Liver (tissue), 9 donors: ENCODE results near the gene EGFR. TPM values are rescaled to one million over a fixed set of nuclear protein-coding genes. Genes with fewer than 3 reads are reported as not detected.

Source experiments
- DNase-seq: peaks from one replicate; pipeline ENCODE4 v3.0.0-alpha.2; 2017; ENCODE audit warnings: low spot score
- H3K27ac ChIP-seq, 2 donors: one replicate each; pipeline ENCODE4 v1.7.0; 2013; ENCODE audit warnings: inconsistent platforms in 2 of 2, low read length in 2 of 2, control low read depth in 1 of 2, low read depth in 1 of 2, mild to moderate bottlenecking in 1 of 2
- H3K27me3 ChIP-seq, 4 donors: one replicate each; pipeline versions ENCODE4 v1.6.1 to v1.7.0; 2013; ENCODE audit warnings: low read length in 3 of 4, inconsistent platforms in 1 of 4, mild to moderate bottlenecking in 1 of 4, moderate library complexity in 1 of 4; ENCODE audit not compliant: control insufficient read depth in 4 of 4, insufficient read depth in 4 of 4
- H3K36me3 ChIP-seq, 4 donors: one replicate each; pipeline versions ENCODE4 v1.6.1 to v1.7.0; 2013; ENCODE audit warnings: low read length in 3 of 4, mild to moderate bottlenecking in 3 of 4, low read depth in 1 of 4, moderate library complexity in 1 of 4; ENCODE audit not compliant: control insufficient read depth in 4 of 4, insufficient read depth in 3 of 4
- H3K4me1 ChIP-seq, 4 donors: one replicate each; pipeline versions ENCODE4 v1.6.1 to v1.7.0; 2013; ENCODE audit warnings: low read length in 3 of 4, mild to moderate bottlenecking in 3 of 4, moderate library complexity in 1 of 4; ENCODE audit not compliant: control insufficient read depth in 4 of 4, insufficient read depth in 4 of 4
- H3K4me3 ChIP-seq, 3 donors: one replicate each; pipeline versions ENCODE4 v1.6.1 to v1.7.0; 2013; ENCODE audit warnings: low read length in 3 of 3, control low read depth in 1 of 3, low read depth in 1 of 3, mild to moderate bottlenecking in 1 of 3
- H3K9ac ChIP-seq, 2 donors: one replicate each; pipeline ENCODE4 v1.7.0; 2013; ENCODE audit warnings: low read length in 2 of 2, mild to moderate bottlenecking in 2 of 2, moderate library complexity in 2 of 2, control low read depth in 1 of 2, low read depth in 1 of 2
- H3K9me3 ChIP-seq, 4 donors: one replicate each; pipeline versions ENCODE4 v1.6.1 to v1.7.0; 2013; ENCODE audit warnings: low read length in 3 of 4; ENCODE audit not compliant: control insufficient read depth in 4 of 4
- EGR1 ChIP-seq, 2 donors: IDR thresholded peaks; 2 replicates each; pipeline ENCODE4 v1.6.1; 2016 to 2018; ENCODE audit warnings: antibody characterized with exemption in 2 of 2, low read depth in 2 of 2
- FOXA2 ChIP-seq: IDR thresholded peaks from 2 replicates; pipeline ENCODE4 v1.6.1; 2016; ENCODE audit warnings: antibody characterized with exemption
- GABPA ChIP-seq, 2 donors: IDR thresholded peaks in 1 of 2; conservative IDR thresholded peaks in 1 of 2; 2 replicates each; pipeline ENCODE4 v1.6.1; 2016; ENCODE audit warnings: antibody characterized with exemption in 2 of 2, mild to moderate bottlenecking in 1 of 2, moderate library complexity in 1 of 2
- NR2F2 ChIP-seq: IDR thresholded peaks from 2 replicates; pipeline ENCODE4 v1.6.1; 2016; ENCODE audit warnings: antibody characterized with exemption
- RAD21 ChIP-seq, 2 donors: IDR thresholded peaks; 2 replicates each; pipeline ENCODE4 v1.6.1; 2016; ENCODE audit warnings: antibody characterized with exemption in 2 of 2, mild to moderate bottlenecking in 2 of 2
- RXRA ChIP-seq, 2 donors: IDR thresholded peaks; 2 replicates each; pipeline ENCODE4 v1.6.1; 2017 to 2018; ENCODE audit warnings: antibody characterized with exemption in 2 of 2, mild to moderate bottlenecking in 1 of 2
- SP1 ChIP-seq: IDR thresholded peaks from 2 replicates; pipeline ENCODE4 v1.6.1; 2018; ENCODE audit warnings: antibody characterized with exemption, mild to moderate bottlenecking
- TAF1 ChIP-seq: conservative IDR thresholded peaks from 2 replicates; pipeline ENCODE4 v1.6.1; 2016; ENCODE audit warnings: antibody characterized with exemption, mild to moderate bottlenecking
- YY1 ChIP-seq: IDR thresholded peaks from 2 replicates; pipeline ENCODE4 v1.6.1; 2016; ENCODE audit warnings: antibody characterized with exemption, mild to moderate bottlenecking
- WGBS: extraction: QIAGEN DNeasy Blood & Tissue Kit; methylation state at CpG from one replicate; pipeline ENCODE4 v1.1.7; 2013; 5-methylcytosine and 5-hydroxymethylcytosine counted together
- polyA plus RNA-seq, 2 donors: library from polyadenylated mRNA; stranded (reverse) in 1 of 2; unstranded in 1 of 2; fragments of 200-250 nt in 1 of 2; fragments of >200 nt in 1 of 2; fragmentation: Nextera tagmentation in 1 of 2; extraction: Ambion mirVana in 1 of 2; gene quantifications; one replicate each; pipeline versions ENCODE4 v1.2.1 to v1.2.3, GENCODE V29; 2013 to 2015
- total RNA-seq, 2 donors: library from RNA; depleted of rRNA; stranded (reverse); fragments of >200 nt; gene quantifications; one replicate each; pipeline ENCODE4 v1.2.3, GENCODE V29; 2014
- TF ChIP-seq, protein P1 (sequence below): IDR thresholded peaks from 2 replicates; pipeline ENCODE4 v1.6.1; 2016; ENCODE audit warnings: antibody characterized with exemption
- TF ChIP-seq, protein P2 (sequence below): IDR thresholded peaks from 2 replicates; pipeline ENCODE4 v1.6.1; 2016; ENCODE audit warnings: antibody characterized with exemption
- donor health status: healthy.
- donor health status: healthy.
- donor health status: healthy.
- donor health status: healthy.
- donor health status: healthy.

EGFR gene
- total and polyA plus RNA-seq, 4 donors, result 22.6 to 37.0 (median 27.7) TPM

DNA sequence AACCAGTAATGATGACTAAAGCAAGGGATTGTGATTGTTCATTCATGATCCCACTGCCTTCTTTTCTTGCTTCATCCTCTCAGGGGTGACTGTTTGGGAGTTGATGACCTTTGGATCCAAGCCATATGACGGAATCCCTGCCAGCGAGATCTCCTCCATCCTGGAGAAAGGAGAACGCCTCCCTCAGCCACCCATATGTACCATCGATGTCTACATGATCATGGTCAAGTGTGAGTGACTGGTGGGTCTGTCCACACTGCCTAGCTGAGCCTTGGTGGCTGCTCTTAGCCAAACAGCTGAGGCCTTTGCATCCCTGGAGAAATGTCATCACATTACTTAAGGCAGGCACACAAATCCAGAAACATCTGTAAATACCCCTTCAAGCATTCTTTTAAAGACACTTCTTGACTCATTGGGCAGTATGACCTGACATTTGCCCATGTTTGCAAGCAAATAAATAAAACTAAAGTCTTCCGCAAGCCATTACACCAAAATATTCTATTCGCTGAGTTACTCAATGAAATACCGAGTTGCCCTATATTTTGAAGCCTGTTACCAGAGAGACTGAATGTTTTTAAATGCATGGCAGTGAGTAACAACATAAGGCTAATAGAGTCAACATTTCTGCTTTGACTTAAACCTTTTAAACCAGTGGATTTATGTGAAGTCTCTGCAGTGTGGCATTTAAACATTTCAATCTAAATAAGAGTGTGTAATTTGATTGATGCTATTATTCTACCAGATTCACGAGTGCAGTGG, 180.0 kb downstream of the EGFR start:
- H3K4me1 ChIP-seq, result no peaks in the 10 kb centered on the region
- TF ChIP-seq, protein P1, sequence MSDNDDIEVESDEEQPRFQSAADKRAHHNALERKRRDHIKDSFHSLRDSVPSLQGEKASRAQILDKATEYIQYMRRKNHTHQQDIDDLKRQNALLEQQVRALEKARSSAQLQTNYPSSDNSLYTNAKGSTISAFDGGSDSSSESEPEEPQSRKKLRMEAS, result no peak
- TF ChIP-seq SP1 (no peak), RAD21 (IDR thresholded peaks at IDR 0.05) (no peak), GABPA (IDR thresholded peaks at IDR 0.05 in 1 of 2, conservative IDR thresholded peaks at IDR 0.05 in 1 of 2) (no peak), YY1 (no peak)
- no peak overlapping the region for H3K27ac ChIP-seq
- no peak overlapping the region for H3K9ac ChIP-seq
- WGBS, result 87% methylated on average over 8 of the region's 8 CpGs
- H3K36me3 ChIP-seq, result peaks cover 18 to 59% (median 51%) of the 10 kb centered on the region in 4 donors
- DNase-seq, result peak; percentile 21
- H3K4me3 ChIP-seq, result no peak overlapping the region
- H3K27me3 ChIP-seq, result no peaks in the 10 kb centered on the region
- H3K9me3 ChIP-seq, result no peaks in the 10 kb centered on the region

DNA sequence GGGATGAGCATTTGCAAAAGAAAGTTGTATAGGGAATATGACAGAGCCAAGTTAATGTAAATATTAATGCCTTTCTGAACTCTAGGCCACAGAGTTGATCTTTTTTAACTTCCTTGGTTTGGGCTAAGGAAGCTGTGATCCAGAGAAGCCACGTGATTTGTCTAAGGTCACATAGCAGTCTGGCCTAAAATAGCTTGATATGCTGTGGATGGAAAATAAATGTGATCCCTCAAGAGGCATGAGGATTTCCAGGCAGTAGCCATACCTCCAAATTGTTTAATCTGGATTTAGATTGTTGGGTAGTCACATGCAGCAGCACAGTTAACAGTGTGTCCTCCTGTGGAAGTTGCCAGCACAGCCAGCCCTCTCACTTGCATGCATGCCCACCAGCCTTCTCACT, 180.6 kb downstream of the EGFR start:
- TF ChIP-seq SP1 (no peak), TAF1 (no peak), RAD21 (IDR thresholded peaks at IDR 0.05) (no peak), FOXA2 (no peak), GABPA (IDR thresholded peaks at IDR 0.05 in 1 of 2, conservative IDR thresholded peaks at IDR 0.05 in 1 of 2) (no peak)
- TF ChIP-seq, protein P2, sequence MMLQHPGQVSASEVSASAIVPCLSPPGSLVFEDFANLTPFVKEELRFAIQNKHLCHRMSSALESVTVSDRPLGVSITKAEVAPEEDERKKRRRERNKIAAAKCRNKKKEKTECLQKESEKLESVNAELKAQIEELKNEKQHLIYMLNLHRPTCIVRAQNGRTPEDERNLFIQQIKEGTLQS, result no peak
- H3K4me1 ChIP-seq, result no peaks in the 10 kb centered on the region
- no peak for DNase-seq
- no peak overlapping the region for H3K4me3 ChIP-seq
- H3K36me3 ChIP-seq, result peaks cover 18 to 59% (median 56%) of the 10 kb centered on the region in 4 donors
- H3K9ac ChIP-seq, result no peak overlapping the region
- WGBS, result 76% methylated on average over 1 of the region's 1 CpG
- no peaks in the 10 kb centered on the region for H3K27me3 ChIP-seq
- H3K27ac ChIP-seq, result no peak overlapping the region
- H3K9me3 ChIP-seq, result no peaks in the 10 kb centered on the region

DNA sequence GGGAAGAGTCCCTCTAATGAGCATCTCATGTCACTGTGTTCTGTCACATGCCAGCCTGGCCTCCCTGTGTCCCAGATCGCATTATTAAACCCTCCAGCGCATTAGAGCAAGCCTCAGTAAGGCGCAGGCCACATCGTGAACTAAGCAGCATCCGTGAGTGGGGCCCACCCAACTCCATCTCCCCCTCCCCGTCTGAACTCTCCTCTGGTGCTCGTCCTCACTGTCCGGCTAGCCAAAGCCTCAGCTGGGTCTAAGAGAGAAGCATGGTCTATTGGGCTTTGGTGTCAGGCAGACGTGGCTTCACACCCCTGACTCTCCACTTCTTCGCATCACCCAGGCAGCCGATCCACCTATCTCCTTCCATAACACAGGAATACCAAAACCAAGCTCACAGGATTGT, 181.6 kb downstream of the EGFR start:
- no peak for TF ChIP-seq SP1
- no peak for TF ChIP-seq FOXA2
- no peak for TF ChIP-seq NR2F2
- TF ChIP-seq RXRA (IDR thresholded peaks at IDR 0.05), result no peak
- TF ChIP-seq EGR1 (IDR thresholded peaks at IDR 0.05; ENCODE audit: low read depth in 2 of 2), result no peak
- TF ChIP-seq, protein P2, result no peak

More for the DNA sequence above, 181.6 kb downstream of the EGFR start:
- no peaks in the 10 kb centered on the region for H3K9me3 ChIP-seq
- WGBS, result 95% methylated on average over 11 of the region's 11 CpGs
- H3K27ac ChIP-seq, result no peak overlapping the region
- H3K36me3 ChIP-seq, result peaks cover 22 to 67% (median 63%) of the 10 kb centered on the region in 4 donors
- H3K4me1 ChIP-seq, result no peaks in the 10 kb centered on the region
- H3K4me3 ChIP-seq, result no peak overlapping the region
- H3K9ac ChIP-seq, result no peak overlapping the region
- DNase-seq, result no peak
- no peaks in the 10 kb centered on the region for H3K27me3 ChIP-seq
